Panc1 (cell line): ENCODE measurements around the gene SULF2.

ENCODE experiments used
- POLR2AphosphoS5 ChIP-seq: IDR thresholded peaks from 2 replicates; pipeline ENCODE4 v1.6.1; 2012; ENCODE audit warnings: mild to moderate bottlenecking, low read depth, low read length, moderate library complexity
- SIN3A ChIP-seq: IDR thresholded peaks from 2 replicates; pipeline ENCODE4 v1.6.1; 2012; ENCODE audit warnings: low read depth, mild to moderate bottlenecking, low read length, moderate library complexity, borderline replicate concordance; ENCODE audit not compliant: insufficient read depth
- TCF7L2 ChIP-seq: IDR thresholded peaks from 2 replicates; pipeline ENCODE4 v1.6.1; 2011; ENCODE audit warnings: mild to moderate bottlenecking, low read depth, low read length, inconsistent platforms
- TF ChIP-seq, protein P1 (sequence below): fragments of 450-650 bp; IDR thresholded peaks from 2 replicates; pipeline ENCODE4 v1.5.1; 2017; ENCODE audit warnings: mild to moderate bottlenecking
- TF ChIP-seq, protein P2 (sequence below), 2 experiments: IDR thresholded peaks; 2 replicates each; pipeline ENCODE4 v1.6.1; 2011 to 2012; ENCODE audit warnings: low read depth in 2 of 2, control low read depth in 1 of 2, low read length in 1 of 2, mild to moderate bottlenecking in 1 of 2, moderate library complexity in 1 of 2; ENCODE audit not compliant: insufficient read depth in 1 of 2

DNA sequence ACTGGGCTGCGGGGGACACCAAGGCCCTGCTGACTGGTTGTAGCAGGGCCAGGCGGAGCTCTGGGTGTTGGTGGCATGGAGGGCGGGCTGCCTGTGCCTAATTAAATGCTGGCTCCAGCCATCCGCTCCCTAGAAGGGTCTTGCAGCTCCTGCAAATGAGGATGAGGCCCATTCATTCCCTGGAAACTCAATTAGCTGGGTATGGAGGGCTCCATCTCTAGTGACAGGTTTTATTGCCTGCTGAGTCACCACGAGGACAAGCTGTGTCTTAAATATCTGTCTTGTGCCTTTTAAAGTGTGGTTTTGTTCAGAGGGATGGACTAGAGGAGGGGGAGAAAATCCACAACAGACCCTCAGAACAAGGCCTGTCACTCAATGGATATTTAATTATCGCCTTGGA is 60.9 kb downstream of the SULF2 start:
- TF ChIP-seq, protein P1, sequence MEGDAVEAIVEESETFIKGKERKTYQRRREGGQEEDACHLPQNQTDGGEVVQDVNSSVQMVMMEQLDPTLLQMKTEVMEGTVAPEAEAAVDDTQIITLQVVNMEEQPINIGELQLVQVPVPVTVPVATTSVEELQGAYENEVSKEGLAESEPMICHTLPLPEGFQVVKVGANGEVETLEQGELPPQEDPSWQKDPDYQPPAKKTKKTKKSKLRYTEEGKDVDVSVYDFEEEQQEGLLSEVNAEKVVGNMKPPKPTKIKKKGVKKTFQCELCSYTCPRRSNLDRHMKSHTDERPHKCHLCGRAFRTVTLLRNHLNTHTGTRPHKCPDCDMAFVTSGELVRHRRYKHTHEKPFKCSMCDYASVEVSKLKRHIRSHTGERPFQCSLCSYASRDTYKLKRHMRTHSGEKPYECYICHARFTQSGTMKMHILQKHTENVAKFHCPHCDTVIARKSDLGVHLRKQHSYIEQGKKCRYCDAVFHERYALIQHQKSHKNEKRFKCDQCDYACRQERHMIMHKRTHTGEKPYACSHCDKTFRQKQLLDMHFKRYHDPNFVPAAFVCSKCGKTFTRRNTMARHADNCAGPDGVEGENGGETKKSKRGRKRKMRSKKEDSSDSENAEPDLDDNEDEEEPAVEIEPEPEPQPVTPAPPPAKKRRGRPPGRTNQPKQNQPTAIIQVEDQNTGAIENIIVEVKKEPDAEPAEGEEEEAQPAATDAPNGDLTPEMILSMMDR = no peak
- no peak for TF ChIP-seq POLR2AphosphoS5
- TF ChIP-seq, protein P2, sequence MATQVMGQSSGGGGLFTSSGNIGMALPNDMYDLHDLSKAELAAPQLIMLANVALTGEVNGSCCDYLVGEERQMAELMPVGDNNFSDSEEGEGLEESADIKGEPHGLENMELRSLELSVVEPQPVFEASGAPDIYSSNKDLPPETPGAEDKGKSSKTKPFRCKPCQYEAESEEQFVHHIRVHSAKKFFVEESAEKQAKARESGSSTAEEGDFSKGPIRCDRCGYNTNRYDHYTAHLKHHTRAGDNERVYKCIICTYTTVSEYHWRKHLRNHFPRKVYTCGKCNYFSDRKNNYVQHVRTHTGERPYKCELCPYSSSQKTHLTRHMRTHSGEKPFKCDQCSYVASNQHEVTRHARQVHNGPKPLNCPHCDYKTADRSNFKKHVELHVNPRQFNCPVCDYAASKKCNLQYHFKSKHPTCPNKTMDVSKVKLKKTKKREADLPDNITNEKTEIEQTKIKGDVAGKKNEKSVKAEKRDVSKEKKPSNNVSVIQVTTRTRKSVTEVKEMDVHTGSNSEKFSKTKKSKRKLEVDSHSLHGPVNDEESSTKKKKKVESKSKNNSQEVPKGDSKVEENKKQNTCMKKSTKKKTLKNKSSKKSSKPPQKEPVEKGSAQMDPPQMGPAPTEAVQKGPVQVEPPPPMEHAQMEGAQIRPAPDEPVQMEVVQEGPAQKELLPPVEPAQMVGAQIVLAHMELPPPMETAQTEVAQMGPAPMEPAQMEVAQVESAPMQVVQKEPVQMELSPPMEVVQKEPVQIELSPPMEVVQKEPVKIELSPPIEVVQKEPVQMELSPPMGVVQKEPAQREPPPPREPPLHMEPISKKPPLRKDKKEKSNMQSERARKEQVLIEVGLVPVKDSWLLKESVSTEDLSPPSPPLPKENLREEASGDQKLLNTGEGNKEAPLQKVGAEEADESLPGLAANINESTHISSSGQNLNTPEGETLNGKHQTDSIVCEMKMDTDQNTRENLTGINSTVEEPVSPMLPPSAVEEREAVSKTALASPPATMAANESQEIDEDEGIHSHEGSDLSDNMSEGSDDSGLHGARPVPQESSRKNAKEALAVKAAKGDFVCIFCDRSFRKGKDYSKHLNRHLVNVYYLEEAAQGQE (IDR thresholded peaks at IDR 0.05; ENCODE audit: insufficient read depth in 1 of 2, low read depth in 2 of 2, low read length in 1 of 2) = no peak
- TF ChIP-seq TCF7L2 = no peak
- TF ChIP-seq SIN3A = no peak
